Left lung (tissue), 10 donors: ENCODE data around the gene SMYD2. TPM values are rescaled to one million over a fixed set of nuclear protein-coding genes. Genes with fewer than 3 reads are reported as not detected.

Source experiments
- ATAC-seq: fragments of 200-7000 bp; cut with Tn5 transposase; one replicate; pipeline ENCODE4 v1.9.1; 2020; ENCODE audit warnings: moderate library complexity
- DNase-seq, 4 donors: peaks; one replicate each; pipeline ENCODE4 v3.0.0-alpha.2; 2013 to 2020
- H3K27ac ChIP-seq, 2 donors: fragments of 200-600 bp; sonication (generic) in 1 of 2; one replicate each; pipeline versions ENCODE4 v1.5.0 to v1.8.0; 2020 to 2021
- H3K27me3 ChIP-seq, 2 donors: fragments of 200-600 bp; sonication (generic) in 1 of 2; one replicate each; pipeline versions ENCODE4 v1.5.0 to v1.8.0; 2020 to 2021
- H3K36me3 ChIP-seq, 2 donors: fragments of 200-600 bp; sonication (generic) in 1 of 2; one replicate each; pipeline versions ENCODE4 v1.5.0 to v1.8.0; 2020 to 2021
- H3K4me1 ChIP-seq, 2 donors: fragments of 200-600 bp; one replicate each; pipeline ENCODE4 v1.8.0; 2021
- H3K4me3 ChIP-seq, 2 donors: fragments of 200-600 bp; sonication (generic) in 1 of 2; one replicate each; pipeline versions ENCODE4 v1.5.0 to v1.8.0; 2020 to 2021; ENCODE audit warnings: mild to moderate bottlenecking in 1 of 2
- H3K9me3 ChIP-seq, 2 donors: fragments of 200-600 bp; sonication (generic) in 1 of 2; one replicate each; pipeline versions ENCODE4 v1.5.0 to v1.8.0; 2020 to 2021
- CTCF ChIP-seq, 2 donors: fragments of 200-600 bp; sonication (generic) in 1 of 2; IDR thresholded peaks; one replicate each; pipeline versions ENCODE4 v1.5.0 to v1.8.0; 2021; ENCODE audit warnings: antibody characterized with exemption in 2 of 2
- intact Hi-C, 2 donors: fragments of 100-400 bp; cut with DNase I; formaldehyde crosslinking; loops; one replicate each; pipeline versions ENCODE4 v1.11.2 to v1.14.2; 2022
- polyA plus RNA-seq, 6 donors: library from polyadenylated mRNA; unstranded; fragments of 120-200 nt; gene quantifications; one replicate each; pipeline ENCODE4 v1.2.1, GENCODE V29; 2013; ENCODE audit not compliant: insufficient read length in 6 of 6
- total RNA-seq, 2 donors: library from RNA; stranded (reverse); fragmentation: NEBNext Ultra II Directional; extraction: Animal tissue kit (Norgen Biotek cat#: 25700); gene quantifications; one replicate each; pipeline ENCODE4 v1.2.1, GENCODE V29; 2021
- donor health status: DM: no; HTN: yes; CAD: no.
- donor health status: DM: no; HTN: no; CAD: no.

The SMYD2 gene
- total and polyA plus RNA-seq, 8 donors, result 33.2 to 75.5 (median 67.8) TPM

DNA sequence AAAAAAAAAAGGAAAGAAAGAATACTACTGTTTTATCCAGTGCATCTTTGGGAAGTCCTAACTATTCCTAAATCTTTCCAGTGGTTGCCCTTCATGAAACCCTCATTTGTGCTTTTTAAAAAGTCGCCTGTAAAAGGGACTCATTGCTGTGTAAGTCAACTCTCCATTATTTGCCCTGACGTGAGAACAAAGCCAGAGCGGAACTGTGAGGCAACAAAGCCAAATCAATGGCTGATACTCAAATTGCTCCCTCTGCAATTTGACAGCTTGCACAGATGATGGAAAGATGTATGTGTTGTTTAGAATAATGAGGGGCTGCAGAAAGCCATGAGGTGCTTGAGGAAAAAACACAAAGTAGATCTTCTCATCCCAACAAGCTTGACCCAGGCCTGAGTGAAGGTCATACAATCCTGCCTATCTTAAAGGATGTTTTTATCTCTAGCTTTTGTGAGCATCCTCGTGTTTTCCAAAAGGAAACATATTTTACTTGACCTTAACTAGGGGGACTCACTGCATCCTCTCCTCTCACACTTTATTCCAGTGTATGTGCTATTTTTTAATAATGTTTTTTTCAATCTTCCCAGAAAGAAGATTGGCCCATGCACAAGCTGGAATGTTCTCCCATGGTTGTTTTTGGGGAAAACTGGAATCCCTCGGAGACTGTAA lies 33.4 kb downstream of the SMYD2 start:
- H3K4me1 ChIP-seq, result peaks cover 0 to 13% of the 10 kb centered on the region in 2 donors
- H3K9me3 ChIP-seq, result no peaks in the 10 kb centered on the region
- intact Hi-C loops, result no loop called here
- no peak overlapping the region for H3K4me3 ChIP-seq
- no peak for TF ChIP-seq CTCF (IDR thresholded peaks at IDR 0.05)
- ATAC-seq (no peak), DNase-seq (no peak)
- H3K27me3 ChIP-seq, result no peaks in the 10 kb centered on the region
- peaks cover 0 to 21% of the 10 kb centered on the region in 2 donors for H3K36me3 ChIP-seq
- H3K27ac ChIP-seq, result no peak overlapping the region

DNA sequence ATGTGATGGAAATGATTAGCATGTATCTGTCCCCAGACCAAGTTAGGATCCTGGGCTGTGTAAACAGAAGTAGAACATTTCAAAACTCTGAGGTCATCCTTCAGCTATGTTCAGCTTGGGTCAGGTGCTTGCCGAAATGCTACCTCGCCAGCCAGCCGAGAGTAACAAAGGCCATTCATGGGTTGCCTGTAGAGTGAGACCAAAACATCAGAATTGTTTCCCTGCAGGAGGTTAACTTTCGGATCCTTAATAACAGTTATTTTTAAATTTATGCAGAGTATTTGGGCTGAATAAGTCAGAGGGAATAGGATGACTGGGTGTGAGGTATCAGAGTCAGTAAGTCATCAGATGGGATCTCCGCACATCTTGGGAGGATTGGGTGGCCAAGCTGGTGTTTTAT lies 35.6 kb downstream of the SMYD2 start:
- no peaks in the 10 kb centered on the region for H3K27me3 ChIP-seq
- H3K4me1 ChIP-seq, result no peaks in the 10 kb centered on the region
- no peak overlapping the region for H3K4me3 ChIP-seq
- ATAC-seq, result peak; percentile 55
- no peak for DNase-seq
- intact Hi-C loops, result no loop called here
- H3K36me3 ChIP-seq, result peaks cover 0 to 24% of the 10 kb centered on the region in 2 donors
- no peak overlapping the region for H3K27ac ChIP-seq
- no peak for TF ChIP-seq CTCF (IDR thresholded peaks at IDR 0.05)
- no peaks in the 10 kb centered on the region for H3K9me3 ChIP-seq

GRCh38 chr1:214317300-214317699 lies 36.3 kb downstream of the SMYD2 start:
- Histone ChIP-seq H3K36me3 (peaks cover 0 to 24% of the 10 kb centered on the region in 2 donors), H3K4me3 (no peak overlapping the region), H3K27me3 (no peaks in the 10 kb centered on the region), H3K9me3 (no peaks in the 10 kb centered on the region), H3K27ac (no peak overlapping the region), H3K4me1 (no peaks in the 10 kb centered on the region)
- TF ChIP-seq CTCF (IDR thresholded peaks at IDR 0.05), result no peak
- no peak for ATAC-seq
- no peak for DNase-seq
- intact Hi-C loops, result no loop called here

- no peaks in the 10 kb centered on the region for H3K9me3 ChIP-seq
- H3K36me3 ChIP-seq, result peaks cover 0 to 24% of the 10 kb centered on the region in 2 donors
- intact Hi-C loops, result no loop called here
- DNase-seq, result no peak
- ATAC-seq, result no peak
- H3K4me3 ChIP-seq, result no peak overlapping the region
- H3K4me1 ChIP-seq, result no peaks in the 10 kb centered on the region
- no peak for TF ChIP-seq CTCF (IDR thresholded peaks at IDR 0.05)
- H3K27ac ChIP-seq, result no peak overlapping the region
- H3K27me3 ChIP-seq, result no peaks in the 10 kb centered on the region
Measured at GRCh38 chr1:214317734-214318133, 36.8 kb downstream of the SMYD2 start.

DNA sequence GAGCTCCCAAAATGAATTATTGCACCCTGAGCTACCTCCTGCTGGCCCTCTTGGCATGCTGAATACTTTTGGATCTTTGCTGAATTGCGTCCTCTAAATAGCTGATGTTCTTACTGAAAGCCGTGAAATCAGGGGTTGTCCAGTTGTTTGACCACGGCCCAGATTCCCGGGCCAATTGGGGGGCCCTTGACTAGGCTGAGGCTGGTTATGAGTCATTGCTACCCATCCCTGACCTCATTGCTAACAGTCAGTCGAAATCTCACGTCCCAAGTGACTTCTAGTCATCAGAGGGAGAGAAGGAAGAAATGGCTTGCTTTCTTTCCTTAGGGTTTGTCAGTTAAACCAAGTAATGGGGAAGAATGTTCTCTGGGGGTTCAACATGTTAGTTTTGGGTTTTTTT lies 37.4 kb downstream of the SMYD2 start:
- H3K9me3 ChIP-seq, result no peaks in the 10 kb centered on the region
- H3K27ac ChIP-seq, result no peak overlapping the region
- DNase-seq (no peak), ATAC-seq (no peak)
- intact Hi-C loops, result no loop called here
- no peaks in the 10 kb centered on the region for H3K4me1 ChIP-seq
- no peak for TF ChIP-seq CTCF (IDR thresholded peaks at IDR 0.05)
- no peak overlapping the region for H3K4me3 ChIP-seq
- H3K27me3 ChIP-seq, result no peaks in the 10 kb centered on the region
- peaks cover 0 to 24% of the 10 kb centered on the region in 2 donors for H3K36me3 ChIP-seq
